HG02678 (cell line): ENCODE results near the gene ATG13.
"Not testable (repeated sequence)": the region's sequence is repeated elsewhere in the genome, so short reads cannot be mapped to it uniquely, and the experiment has no call there.

Experiments
- ATAC-seq: cut with Tn5 transposase; IDR thresholded peaks from one replicate; pipeline ENCODE4 v1.9.1; 2021; ENCODE audit warnings: mild to moderate bottlenecking, moderate library complexity; ENCODE audit not compliant: unreplicated experiment

The ATG13 gene

DNA sequence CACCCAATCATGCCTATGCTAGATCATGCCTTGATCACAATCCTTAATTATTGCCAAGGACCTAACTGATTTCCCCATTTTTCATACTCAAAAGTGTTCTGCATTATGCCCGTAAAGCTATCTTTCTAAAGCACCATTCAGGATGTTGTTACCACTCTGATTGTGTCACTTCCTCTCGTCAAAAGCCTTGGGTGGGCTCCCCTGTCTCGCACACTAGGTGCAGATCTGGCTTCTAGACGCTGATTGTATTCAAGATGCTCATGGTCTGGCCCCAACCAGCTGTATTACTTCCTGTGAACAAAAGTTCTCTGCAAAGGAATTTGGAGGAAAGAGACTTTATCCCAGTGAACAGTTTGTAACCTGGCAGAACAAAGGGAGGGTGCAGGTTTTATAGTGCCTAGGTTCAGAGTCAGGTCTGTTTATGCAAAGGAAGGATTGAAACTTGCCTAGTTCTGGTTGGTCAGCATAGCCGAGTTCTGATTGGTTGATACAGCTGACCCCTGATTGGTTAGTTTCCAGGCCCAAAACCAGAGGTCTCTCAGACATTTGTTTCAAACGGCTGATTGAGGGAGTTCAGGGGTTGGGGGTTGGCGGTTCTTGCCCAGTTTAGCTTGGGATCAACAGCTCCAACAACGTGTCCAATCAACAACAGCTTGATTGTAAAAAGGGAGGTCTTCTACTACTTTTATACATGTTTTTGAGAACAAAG is 25.4 kb downstream of the ATG13 start:
- ATAC-seq = no peak

DNA sequence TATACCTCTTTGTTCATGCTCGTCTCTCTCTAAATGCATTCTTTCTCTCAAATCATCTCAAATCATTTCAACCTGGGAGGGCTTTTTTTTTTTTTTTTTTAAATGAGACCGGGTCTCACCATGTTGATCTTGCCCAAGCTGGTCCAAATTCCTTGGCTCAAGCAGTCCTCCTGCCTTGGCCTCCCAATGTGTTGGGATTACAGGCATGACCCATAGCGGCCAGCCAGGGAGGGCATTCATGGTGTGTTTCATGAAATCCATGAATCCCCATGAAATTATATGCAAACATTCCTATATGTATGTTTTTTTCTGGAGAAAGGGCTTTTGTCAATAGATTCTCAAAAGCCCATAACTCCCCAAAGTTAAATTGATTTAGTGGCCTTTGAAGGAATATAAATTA is 26.2 kb downstream of the ATG13 start:
- ATAC-seq = no peak

DNA sequence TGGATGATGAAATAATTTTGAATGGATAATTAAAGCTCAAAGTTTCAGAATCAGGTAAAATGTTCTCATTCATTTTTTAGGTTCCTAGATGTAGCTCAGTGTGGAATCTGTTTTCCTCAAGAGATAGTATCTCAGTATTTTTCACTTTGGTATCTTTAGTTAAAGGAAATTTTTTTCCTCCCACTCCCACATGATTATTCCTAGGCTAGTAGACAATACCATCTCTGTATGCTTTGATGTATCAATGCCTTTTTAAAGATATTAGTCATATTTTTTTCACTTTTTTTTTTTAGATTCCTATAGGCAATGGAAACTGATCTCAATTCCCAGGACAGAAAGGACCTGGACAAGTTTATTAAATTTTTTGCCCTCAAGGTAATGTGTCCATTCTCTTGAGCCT is 26.6 kb downstream of the ATG13 start:
- no peak for ATAC-seq

DNA sequence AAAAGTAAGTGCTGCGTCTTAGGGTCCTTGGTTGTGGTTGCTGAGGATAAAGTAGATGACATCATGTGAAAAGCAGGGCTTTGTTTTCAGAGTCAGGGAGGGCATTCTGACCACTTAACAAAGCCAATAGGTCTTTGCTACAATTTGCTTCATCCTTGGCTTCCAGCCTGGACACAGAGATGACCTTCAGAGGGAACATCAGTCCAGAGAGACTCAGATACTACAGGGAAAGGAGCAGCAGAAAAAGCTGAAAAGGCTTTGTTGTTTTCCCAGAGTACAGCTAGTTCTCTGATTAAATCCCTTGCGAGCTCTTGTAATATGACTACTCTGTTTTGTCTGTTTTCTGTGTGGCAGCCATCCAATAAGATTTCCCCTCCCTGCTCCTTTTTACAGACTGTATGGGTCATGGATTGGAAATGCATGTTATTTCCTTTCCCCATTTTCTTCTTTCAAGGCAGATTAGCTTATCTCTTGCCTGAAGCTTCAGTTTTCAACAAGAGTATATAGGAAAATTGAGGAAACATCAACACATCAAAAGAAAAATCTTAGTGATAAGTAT is 31.9 kb downstream of the ATG13 start:
- no peak for ATAC-seq

DNA sequence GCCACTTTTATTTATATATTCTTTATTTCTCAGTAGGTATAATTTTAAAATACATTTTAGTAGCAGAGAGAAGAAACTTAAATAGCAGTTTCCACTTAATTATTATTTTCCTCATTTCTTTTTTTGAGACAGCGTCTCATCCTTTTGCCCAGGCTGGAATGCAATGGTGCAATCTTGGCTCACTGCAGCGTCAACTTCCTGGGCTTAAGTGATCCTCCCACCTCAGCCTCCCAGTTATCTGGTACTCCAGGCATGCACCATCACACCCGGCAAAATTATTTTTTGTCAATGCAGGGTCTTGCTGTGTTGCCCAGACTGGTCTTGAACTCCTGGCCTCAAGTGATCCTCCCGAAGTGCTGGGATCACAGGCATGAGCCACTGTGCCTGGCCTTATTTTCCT is 38.3 kb downstream of the ATG13 start:
- no peak for ATAC-seq

DNA sequence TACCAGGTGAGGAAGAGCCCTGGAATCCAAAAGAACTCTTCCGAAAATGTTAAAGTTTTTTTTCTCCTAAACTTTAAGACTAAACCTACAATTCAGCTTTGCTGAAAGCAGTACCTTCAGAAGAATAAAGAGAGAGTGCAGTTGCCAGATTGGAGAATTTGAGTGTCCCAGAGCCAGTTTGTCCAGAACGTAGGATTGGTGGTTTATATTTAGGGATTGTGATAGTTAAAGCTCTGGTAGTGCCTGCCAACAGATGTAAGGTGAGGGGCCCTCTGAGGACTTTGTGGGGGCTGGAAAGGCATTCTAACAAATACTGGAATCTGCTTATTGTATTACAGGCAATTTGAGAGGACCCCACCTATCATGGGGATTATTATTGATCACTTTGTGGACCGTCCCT is 39.8 kb downstream of the ATG13 start:
- ATAC-seq = no peak

DNA sequence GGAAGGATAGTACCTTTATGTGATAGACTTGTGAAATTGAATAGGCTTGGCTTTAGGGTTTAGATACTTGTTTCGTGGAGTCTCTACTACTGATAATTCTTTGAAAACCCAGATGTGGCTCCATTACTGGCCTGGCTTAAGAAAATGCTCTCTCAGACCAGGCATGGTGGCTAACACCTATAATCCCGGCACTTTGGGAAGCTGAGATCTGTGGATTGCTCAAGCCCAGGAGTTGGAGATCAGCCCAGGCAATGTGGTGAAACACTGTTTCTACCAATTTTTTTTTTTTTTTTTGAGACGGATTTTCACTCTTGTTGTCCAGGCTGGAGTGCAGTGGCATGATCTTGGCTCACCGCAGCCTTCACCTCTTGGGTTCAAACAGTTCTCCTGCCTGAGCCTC is 40.9 kb downstream of the ATG13 start:
- no peak for ATAC-seq

DNA sequence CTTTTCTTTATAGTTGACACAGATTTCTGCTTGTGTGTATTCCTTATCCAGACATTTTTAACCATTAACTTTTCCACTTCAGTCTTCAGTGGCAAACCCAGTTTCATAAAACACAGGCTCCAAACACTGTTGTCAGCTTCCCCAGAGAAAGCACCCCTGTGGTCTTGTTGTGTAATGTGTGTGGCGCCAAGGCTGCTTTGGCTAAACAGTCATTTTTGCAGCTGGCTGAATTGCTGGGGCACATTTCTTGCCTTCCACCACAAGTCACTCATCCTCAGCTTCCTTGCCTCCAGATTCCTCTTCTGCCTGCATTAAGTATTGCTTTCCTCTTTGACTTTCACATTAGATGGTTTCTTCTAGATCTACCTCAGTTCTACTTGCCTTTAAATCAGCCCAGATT is 42.6 kb downstream of the ATG13 start:
- no peak for ATAC-seq

DNA sequence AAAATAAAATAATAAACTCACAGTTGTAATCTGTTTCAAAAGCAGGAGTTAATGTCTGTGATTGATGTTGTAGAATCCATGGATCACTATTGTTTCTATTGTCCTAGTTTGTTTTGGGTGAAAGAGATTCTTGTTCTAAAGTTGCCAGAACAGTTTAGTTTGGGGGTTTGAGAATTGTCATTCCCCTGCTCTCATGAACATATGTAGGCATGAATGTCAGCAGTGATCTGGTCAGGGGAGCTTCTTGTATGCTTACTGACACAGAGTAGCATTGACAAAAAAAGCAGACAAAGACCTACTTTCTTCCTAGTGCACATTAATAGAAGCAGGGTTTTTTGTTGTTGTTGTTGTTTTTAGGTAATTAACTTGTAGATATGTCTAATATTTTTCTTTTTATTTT is 44.5 kb downstream of the ATG13 start:
- ATAC-seq = no peak

DNA sequence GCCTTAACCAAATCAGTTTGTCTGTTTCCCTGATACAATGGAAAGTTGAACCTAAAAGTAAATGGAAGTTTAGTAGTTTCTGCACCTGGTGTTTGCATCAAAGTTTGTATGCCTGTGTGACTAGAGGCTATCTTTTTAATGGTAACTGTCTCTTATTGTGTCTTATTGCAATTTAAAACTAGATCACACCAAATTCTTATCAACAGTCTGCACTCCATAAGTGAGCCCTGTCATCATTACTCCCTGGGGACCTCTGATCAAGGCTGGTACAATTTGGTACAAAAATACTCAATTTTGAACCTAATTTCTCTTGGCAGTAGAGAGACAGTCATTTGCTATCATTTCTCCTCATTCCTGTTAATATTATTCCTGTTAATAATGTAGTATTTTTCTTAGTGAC is 45.0 kb downstream of the ATG13 start:
- ATAC-seq = no peak

DNA sequence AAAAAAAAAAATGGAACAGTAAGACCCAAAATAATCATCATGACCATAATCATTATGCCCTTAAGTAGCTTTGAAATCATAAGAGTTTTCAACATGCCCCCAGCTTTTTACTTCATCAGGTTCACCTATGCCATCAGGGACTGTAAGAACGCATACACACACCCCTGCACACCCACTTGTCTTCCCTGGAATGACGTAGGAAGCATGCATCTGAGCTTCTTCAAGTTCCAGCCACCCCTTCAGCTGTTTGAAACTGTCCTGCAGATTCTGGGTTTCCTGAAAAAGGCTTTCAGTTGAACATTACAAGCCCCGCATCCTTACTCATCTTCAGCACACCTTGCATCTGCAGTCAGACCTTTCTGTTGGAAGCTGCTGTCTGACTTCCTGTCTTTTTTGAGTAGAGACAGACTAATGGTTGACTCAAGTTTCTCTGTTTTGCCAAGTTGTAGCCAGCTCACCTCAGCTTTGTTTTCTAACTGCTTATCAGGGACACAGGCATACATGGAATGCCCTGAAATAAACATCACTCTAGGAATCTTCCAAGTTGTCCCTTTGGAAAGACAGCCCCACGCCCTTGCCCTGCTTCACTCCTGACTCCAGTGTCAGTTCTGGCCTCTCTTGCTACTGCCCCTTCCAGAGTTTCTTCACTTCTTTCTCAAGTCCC is 46.1 kb downstream of the ATG13 start:
- no peak for ATAC-seq

DNA sequence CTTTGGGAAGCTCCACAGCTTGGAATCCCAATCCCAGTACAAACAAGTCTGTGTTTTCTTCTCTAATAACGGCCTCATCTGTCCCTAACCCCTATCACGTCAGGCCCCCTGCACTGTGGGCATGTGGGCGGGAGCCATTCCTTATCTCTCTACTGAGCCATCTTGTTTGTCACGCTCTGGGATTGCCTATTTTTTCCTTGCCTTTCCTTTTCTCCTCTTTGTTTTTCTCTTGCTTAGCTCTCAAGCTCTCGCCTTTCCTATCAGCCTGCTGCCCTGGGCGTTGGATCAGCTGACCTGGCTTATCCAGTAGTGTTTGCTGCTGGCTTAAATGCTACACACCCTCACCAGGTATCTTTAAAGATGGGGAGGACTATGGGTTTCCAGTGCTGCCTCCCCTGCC is 47.3 kb downstream of the ATG13 start:
- ATAC-seq = no peak

DNA sequence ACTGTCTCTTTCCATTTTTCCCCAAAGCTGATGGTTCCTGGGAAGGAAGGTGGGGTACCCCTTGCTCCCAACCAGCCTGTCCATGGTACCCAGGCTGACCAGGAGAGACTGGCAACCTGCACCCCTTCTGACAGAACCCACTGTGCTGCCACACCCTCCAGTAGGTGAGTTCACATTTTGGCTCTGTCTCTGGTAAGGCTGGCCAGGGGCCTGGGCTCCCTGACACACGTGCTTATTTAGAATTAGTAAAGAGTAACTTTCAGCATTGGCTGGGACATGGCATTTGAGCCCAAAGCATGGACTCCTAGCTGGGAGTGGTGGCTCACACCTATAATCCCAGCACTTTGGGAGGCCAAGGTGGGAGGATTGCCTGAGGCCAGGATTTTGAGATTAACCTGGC is 48.0 kb downstream of the ATG13 start:
- no peak for ATAC-seq

DNA sequence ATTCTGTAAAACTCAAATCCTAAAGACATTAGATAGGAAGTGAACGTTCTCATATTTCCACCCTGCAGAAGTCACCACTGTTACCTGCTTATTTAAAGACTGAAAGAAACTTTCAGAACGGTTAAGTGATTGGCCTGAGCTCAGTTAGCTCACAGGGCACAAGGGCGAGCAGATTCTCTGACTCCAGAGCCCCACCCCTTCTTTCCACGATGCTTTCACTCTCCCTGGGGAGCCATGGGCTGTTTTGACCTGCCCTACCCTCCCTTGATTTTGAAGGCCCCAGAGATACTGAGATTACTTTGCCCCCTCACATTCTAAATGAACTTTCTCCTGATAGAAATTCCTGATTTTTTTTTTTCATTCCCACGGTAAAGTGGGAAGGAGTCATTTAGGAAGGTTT is 49.2 kb downstream of the ATG13 start:
- ATAC-seq = no peak

DNA sequence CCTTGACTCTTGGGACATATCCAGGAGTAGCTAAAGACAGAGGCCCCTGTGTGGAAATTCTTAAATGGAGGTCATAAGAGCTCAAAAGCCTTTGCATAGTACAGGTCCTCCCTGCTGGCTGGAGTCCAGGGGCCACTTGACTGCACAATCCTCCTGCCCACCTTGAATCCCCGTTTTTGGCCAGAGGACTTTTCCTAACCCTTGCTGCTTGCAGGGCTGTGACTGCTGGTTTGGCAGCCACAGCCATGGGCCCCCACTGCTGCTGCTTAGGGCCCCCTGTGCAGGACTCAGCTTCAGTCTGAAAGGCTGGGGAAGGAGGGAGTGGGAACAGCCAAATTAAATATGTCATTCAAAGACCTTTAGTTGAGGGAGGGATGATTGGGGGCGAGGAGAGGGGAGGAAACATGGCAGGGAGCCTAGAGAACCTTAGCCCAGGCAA is 49.7 kb downstream of the ATG13 start:
- ATAC-seq = no peak

DNA sequence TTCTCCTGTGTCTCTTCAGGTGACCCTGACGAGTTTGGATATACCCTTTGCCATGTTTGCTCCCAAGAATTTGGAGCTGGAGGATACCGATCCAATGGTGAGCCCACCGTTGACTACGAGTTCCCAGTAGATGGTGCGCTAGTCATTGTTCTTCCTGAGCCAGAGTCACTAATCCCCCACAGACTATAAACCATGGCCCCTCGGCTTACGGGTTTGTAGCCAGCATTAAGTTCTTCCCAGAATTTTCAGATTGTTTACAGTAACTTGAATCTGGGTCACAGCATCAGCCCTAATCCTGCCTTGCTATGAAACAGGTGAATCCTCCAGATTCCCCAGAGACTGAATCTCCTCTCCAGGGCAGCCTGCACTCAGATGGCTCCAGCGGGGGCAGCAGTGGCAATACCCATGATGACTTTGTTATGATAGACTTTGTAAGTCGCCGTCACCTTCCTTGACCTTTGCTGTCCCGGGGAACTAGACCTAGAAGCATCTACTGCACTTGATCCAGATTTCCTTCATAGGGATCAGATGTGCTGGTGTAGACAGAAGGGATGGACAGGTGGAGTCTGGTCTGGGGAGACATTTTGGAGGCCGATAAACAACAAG is 51.2 kb downstream of the ATG13 start:
- ATAC-seq = no peak

DNA sequence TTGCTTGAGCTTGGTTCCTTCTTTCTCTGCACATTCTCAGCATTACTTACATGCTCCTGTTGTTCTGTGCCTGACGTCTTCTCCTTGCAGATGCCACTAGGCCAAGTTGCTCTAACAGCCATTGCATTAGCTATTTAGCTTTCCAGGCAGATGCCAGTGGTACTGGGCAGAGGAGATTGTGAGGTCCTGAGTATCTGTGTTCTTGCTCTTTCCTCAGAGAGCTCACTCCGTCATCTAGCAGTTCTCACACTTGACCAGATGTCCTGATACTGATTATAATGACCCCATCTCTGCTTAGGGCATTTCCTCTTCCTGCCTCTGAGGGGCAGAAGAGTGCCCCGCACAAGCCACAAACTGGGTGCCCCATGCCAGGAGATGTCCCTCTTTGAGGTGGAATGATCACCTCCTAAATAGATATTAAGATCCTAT is 52.4 kb downstream of the ATG13 start:
- no peak for ATAC-seq

DNA sequence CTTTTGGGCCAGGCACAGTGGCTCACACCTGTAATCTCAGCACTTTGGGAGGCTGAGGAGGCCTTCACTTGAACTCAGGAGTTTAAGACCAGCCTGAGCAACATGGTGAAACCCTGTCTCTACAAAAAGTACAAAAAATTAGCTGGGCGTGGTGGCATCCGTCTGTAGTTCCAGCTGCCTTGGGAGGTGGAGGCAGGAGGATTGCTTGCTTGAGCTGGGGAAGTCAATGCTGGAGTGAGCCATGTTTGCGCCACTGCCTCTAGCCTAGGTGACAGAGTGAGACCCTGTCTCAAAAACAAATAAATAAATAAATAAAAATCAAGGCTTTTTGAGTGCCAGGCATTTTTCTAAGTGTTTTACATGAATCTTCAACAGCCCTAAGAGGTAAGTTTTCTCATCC is 53.2 kb downstream of the ATG13 start:
- not testable (repeated sequence) for ATAC-seq

DNA sequence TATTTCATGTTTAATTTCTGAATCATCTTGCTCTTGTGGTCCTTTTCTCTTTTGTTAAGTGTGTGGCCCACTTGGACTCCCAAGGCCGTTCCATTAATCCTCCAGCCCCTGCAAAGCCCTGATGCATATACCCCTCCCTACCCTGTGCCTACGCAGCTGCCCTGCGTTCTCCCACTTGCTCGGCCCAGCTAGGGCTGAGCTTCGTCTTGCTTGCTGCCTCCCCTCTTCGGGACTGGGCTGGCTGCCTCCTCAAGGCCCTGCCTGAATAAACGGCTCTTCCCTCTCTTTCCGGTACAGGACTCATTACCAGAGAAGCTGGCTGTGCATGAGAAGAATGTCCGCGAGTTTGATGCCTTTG is 54.6 kb downstream of the ATG13 start:
- ATAC-seq = no peak

DNA sequence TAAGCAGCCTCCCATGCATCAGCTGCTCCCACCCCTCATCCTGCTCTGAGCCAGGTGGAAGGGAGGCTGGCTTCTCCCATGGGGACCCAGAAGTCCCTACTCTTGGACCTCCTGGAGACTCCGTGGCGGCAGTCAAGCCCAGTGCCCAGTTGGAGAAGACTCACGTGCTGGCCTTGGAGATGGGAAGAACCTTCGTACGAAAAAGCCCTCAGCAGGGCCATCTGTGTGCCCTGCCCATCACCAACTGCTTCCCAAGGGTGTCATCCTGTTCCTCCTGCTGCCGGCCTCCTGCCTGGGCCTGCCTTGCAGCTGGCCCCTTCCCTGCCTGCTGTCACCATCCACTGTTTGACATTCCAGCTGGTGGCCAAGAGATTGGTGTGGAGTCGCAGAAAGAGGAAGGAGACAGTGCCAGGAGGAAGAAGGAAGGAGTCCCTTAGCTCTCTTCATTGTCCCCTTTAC is 55.1 kb downstream of the ATG13 start:
- ATAC-seq = no peak

DNA sequence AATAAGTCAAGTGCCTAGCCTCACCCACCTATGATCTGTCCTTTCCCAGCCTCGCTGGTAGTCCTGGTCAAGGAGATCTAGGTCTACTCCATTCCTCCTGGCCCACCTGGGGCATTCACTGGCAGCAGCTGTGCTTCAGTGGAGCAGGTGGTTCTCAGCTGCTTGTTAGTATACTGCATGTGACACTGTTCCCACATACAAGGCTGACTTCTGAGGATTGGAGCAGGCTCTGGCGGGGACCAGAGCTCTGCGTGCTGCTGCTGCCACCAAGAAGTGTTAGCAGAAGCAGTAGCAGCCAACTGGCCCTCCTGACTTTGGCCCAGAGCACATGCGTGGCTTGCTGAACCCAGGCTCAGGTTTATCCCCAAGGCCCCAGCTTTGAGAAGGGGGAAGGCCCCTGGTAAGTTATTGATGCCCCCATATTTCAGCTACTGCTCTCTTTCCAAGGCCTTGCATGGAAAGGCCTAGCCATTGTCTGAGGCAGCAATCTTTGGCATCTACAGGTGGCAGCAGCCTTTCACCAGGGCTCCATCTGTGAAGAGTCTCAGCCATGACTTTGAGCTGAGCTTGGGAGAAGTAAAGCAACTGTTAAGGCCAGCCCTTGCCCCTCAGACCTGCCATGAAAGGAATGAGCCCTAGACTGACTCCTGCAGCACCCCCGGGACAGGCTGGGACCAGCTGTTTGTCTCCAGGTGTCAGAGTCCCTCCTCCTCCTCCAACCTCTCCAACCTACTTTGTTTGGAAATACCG is 56.5 kb downstream of the ATG13 start:
- ATAC-seq = no peak
